GM19395 (cell line): Measurements from ENCODE around the gene AUTS2.

ENCODE experiments used
- ATAC-seq: cut with Tn5 transposase; IDR thresholded peaks from one replicate; pipeline ENCODE4 v1.9.1; 2021; ENCODE audit warnings: mild to moderate bottlenecking, moderate library complexity; ENCODE audit not compliant: unreplicated experiment

AUTS2 gene

GRCh38 chr7:69811476-69812308, 213.4 kb downstream of the AUTS2 start:
- ATAC-seq, result no peak

GRCh38 chr7:69812756-69813155, 214.5 kb downstream of the AUTS2 start:
- no peak for ATAC-seq

GRCh38 chr7:69813637-69814240, 215.5 kb downstream of the AUTS2 start:
- no peak for ATAC-seq

GRCh38 chr7:69814421-69814962, 216.2 kb downstream of the AUTS2 start:
- ATAC-seq, result no peak

- no peak for ATAC-seq
Observed at GRCh38 chr7:69816501-69816900, 218.2 kb downstream of the AUTS2 start.

DNA sequence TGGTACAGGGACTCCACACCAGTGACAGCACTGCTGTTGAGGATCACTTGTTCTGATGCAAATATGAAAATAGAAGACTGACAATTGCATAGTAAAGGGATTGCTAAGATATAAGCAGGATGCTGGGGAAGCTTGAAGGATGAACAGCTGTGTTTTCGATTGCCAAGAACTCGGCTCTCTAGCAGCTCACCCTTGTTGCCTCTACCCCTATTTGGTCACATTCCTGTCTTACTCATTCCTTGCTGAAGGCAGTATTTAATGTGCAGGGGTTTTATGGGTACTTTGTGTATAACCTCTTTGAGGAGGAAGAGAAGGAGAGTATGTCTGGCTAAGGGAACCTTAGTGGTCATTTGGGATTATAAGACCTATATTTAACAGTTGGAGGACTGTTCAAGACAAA, 218.8 kb downstream of the AUTS2 start:
- no peak for ATAC-seq

DNA sequence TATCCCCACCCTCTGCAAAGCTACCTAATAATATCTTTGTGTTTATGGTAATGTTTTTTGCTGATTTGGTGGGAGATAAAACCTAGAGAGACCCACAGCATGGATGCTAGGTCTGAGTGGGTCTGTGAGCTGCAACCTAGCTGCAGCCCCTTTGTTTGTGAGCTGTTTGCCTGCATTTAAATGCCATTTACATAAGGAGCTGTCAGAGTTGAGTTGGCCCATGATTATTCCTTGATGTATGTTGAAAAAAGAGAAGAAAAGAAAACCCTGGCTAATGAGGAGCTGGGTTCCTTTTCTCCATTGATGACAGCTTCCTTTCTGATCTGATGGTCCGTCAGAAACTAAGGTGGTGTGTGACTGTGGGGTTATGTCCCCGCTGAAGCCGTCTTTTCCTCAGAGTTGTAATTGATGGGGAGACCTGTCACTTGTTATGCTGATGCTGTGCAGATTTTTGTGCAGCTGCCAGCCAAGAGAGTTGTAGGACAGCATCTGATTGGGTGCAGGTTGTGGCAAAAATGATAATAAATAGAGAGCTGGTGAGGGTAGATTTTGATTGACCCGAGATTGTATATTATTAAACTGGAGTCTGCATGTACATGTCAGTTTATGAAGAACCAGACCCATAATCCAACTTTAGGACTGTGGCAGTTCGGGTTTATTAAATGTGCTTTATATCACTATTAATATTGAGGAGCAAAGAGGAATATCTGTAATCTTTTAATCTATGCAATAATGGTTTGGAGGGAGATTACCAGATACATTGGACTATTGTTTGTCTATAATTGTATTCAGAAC, 219.8 kb downstream of the AUTS2 start:
- no peak for ATAC-seq

GRCh38 chr7:69818636-69819332, 220.5 kb downstream of the AUTS2 start:
- ATAC-seq, result no peak

DNA sequence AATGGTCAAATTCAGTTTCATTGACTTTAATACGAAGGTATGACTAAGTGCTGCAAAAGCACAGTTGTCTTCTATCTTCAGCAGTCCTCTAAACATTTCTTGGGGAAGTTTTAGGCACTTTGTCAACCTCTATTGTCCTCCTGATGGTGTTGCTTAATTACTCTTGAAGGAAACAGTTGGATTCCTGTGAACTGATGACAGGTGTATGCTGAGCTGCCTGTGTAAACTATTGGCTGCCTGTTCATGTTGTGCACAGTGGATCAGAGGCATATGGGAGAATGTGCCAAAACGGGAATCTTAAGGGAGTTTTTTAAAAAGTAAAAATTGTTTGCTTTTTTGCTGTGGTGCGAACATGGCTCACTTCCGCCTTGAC, 221.0 kb downstream of the AUTS2 start:
- no peak for ATAC-seq

GRCh38 chr7:69820479-69821192, 222.4 kb downstream of the AUTS2 start:
- no peak for ATAC-seq

GRCh38 chr7:69822386-69822785, 224.1 kb downstream of the AUTS2 start:
- no peak for ATAC-seq

GRCh38 chr7:69823151-69823744, 225.0 kb downstream of the AUTS2 start:
- ATAC-seq, result no peak

DNA sequence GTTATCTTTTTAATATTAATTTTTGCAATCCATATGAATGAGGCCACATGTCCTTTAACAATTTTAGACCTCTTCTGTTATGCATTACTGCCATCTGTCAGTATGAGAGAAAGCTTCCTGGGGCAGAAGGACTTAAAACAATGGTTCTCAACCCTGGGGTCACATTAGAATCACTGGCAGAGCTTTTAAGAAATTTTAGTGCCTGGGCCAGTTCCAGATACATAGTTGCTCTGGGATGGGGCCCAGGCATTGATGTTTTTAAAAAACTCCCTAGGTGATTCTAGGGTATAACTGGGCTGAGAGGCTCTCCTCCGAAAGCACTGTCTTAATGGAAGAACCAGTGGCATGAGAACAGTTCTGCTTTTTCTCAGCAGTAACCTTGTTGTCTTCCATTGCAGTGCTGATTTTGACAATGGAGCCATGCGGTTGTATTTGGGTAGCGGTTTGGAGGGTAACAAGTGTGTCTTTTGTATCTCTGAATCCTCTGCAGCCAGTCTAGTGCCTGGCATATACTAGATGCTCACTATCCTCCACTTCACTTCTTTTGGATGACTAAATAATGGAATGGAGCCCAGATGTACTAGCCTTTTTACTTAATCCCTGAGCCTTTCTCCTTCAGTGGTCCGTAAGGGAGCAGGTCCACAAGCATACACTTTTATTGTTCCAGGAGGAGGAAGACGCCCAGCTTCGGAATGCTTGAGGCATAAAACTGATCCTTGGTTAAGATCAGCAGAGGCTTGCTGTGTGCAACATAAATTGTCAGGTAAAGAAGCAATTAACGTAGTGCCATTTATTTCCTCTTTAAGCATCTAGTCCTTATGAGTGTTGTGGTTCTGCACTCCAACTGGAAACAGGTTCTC, 227.1 kb downstream of the AUTS2 start:
- ATAC-seq, result no peak

- ATAC-seq, result no peak
Observed at GRCh38 chr7:69826283-69826682, 228.0 kb downstream of the AUTS2 start.

- no peak for ATAC-seq
Observed at GRCh38 chr7:69827140-69827539, 228.9 kb downstream of the AUTS2 start.

DNA sequence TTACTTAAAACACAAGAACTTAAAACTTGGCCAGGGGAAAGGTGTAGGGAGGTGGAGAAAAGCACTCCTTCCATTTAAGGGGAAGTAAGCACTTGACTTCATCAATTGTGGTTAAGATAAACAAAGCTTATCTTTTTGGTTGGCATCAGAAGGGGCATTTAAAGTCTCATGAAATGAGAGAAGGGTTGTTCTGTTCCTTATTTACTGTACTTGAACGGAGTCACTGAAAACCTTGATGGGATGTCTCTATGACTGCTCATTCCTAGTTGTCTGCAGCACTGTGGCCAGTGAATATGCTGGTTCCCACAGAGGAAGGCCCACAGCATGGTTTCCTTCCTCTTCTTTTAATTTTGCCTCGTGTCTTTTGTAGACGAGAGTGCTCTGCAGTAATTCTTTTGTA, 229.3 kb downstream of the AUTS2 start:
- ATAC-seq, result no peak

DNA sequence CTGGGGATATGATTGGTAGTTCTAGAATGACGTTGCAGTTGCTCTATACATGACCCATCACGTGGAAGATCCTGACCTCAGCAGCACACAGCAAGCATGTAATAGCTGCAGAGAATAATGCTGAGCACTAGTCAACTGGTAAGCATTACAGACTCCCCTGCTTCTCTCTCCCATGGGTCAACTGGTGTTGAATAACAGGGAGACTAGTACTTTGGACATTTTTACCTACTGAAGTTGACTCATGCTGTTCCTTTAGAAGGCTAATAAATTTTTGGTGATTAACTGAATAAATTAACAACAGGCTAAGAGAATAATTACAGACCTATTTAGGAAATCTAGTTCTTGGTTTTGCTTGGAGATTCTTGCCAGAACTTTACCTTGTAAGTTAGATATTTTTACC, 234.1 kb downstream of the AUTS2 start:
- no peak for ATAC-seq

DNA sequence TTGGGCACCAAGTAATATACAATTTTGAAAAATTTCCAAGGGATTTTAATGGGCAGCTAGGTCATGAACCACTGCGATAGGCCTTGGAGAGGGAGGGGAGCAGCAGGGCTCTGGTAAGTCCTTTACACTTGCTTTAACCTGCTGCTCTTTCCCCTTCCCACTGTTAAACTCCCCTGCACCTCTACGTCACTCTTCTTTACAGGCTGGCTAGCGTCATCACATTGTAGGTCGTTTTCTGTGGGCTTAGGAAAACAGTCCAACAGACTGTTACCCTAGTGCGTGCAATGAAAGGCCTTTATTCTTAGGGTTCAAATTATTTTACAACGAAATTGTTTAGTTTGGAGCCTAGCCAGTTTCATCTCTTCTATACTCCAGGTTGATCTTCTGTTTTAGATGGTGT, 235.7 kb downstream of the AUTS2 start:
- ATAC-seq, result no peak

DNA sequence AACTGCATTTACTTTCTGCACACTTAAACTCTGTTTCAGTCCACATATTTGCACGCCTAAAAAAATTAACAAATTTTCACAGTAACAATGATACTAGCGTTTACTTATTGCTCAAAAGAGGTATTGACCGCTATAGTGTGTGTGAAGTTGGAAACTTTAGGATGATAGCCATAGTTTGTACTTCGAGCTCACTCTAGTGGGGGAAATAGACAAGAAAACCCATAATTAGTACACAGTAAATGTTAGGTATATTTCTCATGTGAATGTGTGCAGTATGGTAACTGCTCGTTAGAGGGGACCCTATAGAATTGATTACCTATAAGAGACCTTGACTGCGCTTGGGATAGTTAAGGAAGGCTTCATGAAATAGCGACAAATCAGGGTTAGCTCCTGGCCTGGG, 238.4 kb downstream of the AUTS2 start:
- no peak for ATAC-seq
